Right lobe of liver (tissue), 4 donors: ENCODE data around the gene CPT1C.

Source experiments
- CTCF ChIP-seq, 4 donors: fragments of 200-600 bp in 3 of 4; fragments of 450-650 bp in 1 of 4; IDR thresholded peaks; one replicate each; pipeline versions ENCODE4 v1.5.1 to v1.8.0; 2016 to 2022; ENCODE audit warnings: antibody characterized with exemption in 4 of 4, mild to moderate bottlenecking in 2 of 4
- POLR2A ChIP-seq: fragments of 450-650 bp; IDR thresholded peaks from one replicate; pipeline ENCODE4 v1.6.1; 2017; ENCODE audit warnings: antibody characterized with exemption, mild to moderate bottlenecking
- donor health status: DM: no; HTN: no; CAD: no.
- donor health status: DM: no; HTN: no; CAD: no.
- donor health status: DM: no; HTN: yes; CAD: no.

GRCh38 chr19:49739933-49740332 lies 49.0 kb downstream of the CPT1C start:
- TF ChIP-seq POLR2A (no peak), CTCF (IDR thresholded peaks at IDR 0.05) (no peak)
